ENCODE results near the gene NEUROG1. TPM values are rescaled to one million over a fixed set of nuclear protein-coding genes. Genes with fewer than 3 reads are reported as not detected.

NEUROG1 gene
- total RNA-seq, 2 donors from 2014 or later = not detected

- 64 to 74% methylated on average over 6 of the region's 6 CpGs for WGBS, 2 donors
- Histone ChIP-seq H3K27me3 (peaks cover 0 to 3% of the 10 kb centered on the region in 2 donors), H3K9me3 (no peaks in the 10 kb centered on the region), H3K36me3 (replicated peaks in 1 of 2; ENCODE audit: insufficient read depth in 1 of 2, low read depth in 2 of 2) (no peaks in the 10 kb centered on the region), H3K27ac (no peak overlapping the region), H3K4me1 (no peaks in the 10 kb centered on the region), H3K4me3 (no peak overlapping the region)
- no peak for TF ChIP-seq CTCF (IDR thresholded peaks at IDR 0.05)
- TF ChIP-seq POLR2A (IDR thresholded peaks at IDR 0.05) = no peak
- intact Hi-C loops (cut with DNase I) = no loop called here
- DNase-seq (no peak), ATAC-seq (no peak)
Measured at GRCh38 chr5:135509995-135510394, 25.8 kb downstream of the NEUROG1 start.

DNA sequence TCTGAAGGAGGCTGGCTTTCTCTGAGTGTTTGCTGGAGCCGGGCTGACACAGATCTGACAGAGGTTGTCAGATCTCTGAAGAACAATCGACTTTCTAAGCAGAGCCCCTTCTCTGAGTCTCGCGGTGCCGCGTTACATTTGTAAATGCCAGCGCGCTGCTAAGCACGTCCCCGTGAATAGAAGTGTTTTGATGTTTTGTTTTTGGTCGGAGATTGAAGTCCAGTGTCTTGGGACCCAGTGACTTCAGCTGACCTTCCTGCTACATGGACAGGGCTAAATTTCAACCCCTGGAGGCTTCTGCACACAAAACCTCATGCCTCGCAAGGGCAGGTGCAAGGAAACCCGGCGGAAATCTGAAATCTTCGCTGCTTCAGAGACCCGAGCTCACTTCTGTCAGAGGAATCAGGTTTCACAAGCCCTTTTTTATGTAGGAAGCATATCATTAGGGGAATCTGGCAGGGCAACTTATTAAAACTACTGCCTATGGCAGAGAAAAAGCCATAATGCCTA lies 27.2 kb downstream of the NEUROG1 start:
- peaks cover 0 to 9% of the 10 kb centered on the region in 2 donors for H3K27me3 ChIP-seq
- WGBS, 2 donors = 3 to 4% methylated on average over 16 of the region's 16 CpGs
- H3K9me3 ChIP-seq = no peaks in the 10 kb centered on the region
- no peaks in the 10 kb centered on the region for H3K36me3 ChIP-seq (replicated peaks in 1 of 2; ENCODE audit: insufficient read depth in 1 of 2, low read depth in 2 of 2)
- DNase-seq = no peak
- no peak overlapping the region for H3K4me3 ChIP-seq
- ATAC-seq = no peak
- intact Hi-C loops (cut with DNase I) = no loop called here
- no peak overlapping the region for H3K27ac ChIP-seq
- no peaks in the 10 kb centered on the region for H3K4me1 ChIP-seq
- TF ChIP-seq CTCF (IDR thresholded peaks at IDR 0.05) = no peak
- no peak for TF ChIP-seq POLR2A (IDR thresholded peaks at IDR 0.05)

DNA sequence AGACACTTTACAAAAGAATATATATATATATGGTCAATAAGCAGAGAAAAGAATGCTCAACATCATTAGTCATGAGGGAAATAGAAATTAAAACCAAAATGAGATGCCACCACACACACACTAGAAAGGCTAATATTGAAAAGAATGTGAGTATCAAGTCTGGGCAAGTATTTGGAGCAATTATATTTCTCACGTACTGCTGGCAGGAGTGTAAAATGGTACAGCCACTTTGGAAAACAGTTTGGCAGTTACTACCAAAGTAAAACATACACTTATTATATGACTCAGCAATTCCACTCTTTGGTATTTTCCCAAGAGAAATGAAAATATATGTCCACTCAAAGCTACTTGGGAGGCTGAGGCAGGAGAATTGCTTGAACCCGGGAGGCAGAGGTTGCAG lies 29.8 kb downstream of the NEUROG1 start:
- Histone ChIP-seq H3K27ac (no peak overlapping the region), H3K4me1 (no peaks in the 10 kb centered on the region), H3K27me3 (peaks cover 0 to 9% of the 10 kb centered on the region in 2 donors), H3K9me3 (no peaks in the 10 kb centered on the region), H3K4me3 (no peak overlapping the region), H3K36me3 (replicated peaks in 1 of 2; ENCODE audit: insufficient read depth in 1 of 2, low read depth in 2 of 2) (no peaks in the 10 kb centered on the region)
- TF ChIP-seq POLR2A (IDR thresholded peaks at IDR 0.05) (no peak), CTCF (IDR thresholded peaks at IDR 0.05) (no peak)
- DNase-seq (no peak), ATAC-seq (no peak)
- intact Hi-C loops (cut with DNase I) = no loop called here
- 33 to 55% methylated on average over 2 of the region's 2 CpGs for WGBS, 2 donors

GRCh38 chr5:135504376-135504775 lies 31.4 kb downstream of the NEUROG1 start:
- ATAC-seq = no peak
- H3K27me3 ChIP-seq = peaks cover 0 to 5% of the 10 kb centered on the region in 2 donors
- intact Hi-C loops (cut with DNase I) = no loop called here

More at GRCh38 chr5:135504376-135504775, 31.4 kb downstream of the NEUROG1 start:
- no peak for TF ChIP-seq POLR2A (IDR thresholded peaks at IDR 0.05)
- no peak for TF ChIP-seq CTCF (IDR thresholded peaks at IDR 0.05)
- no peaks in the 10 kb centered on the region for H3K36me3 ChIP-seq (replicated peaks in 1 of 2; ENCODE audit: insufficient read depth in 1 of 2, low read depth in 2 of 2)
- H3K4me3 ChIP-seq = no peak overlapping the region
- no peaks in the 10 kb centered on the region for H3K9me3 ChIP-seq
- no peak overlapping the region for H3K27ac ChIP-seq
- H3K4me1 ChIP-seq = no peaks in the 10 kb centered on the region
- 87 to 88% methylated on average over 3 of the region's 3 CpGs for WGBS, 2 donors
- no peak for DNase-seq

Measured in body of pancreas (tissue), 4 donors.